Naive B cell (primary cell): ENCODE results near the gene ZNF135. TPM values are rescaled to one million over a fixed set of nuclear protein-coding genes. Genes with fewer than 3 reads are reported as not detected.
A peak's percentile ranks its signal among the peaks of the same experiment; 100 is the strongest.

Experiments
- ATAC-seq, 2 donors: fragments of 150-1000 bp; cut with Tn5 transposase; 2 replicates each; pipeline ENCODE4 v1.10.0; 2021; ENCODE audit warnings: low read depth in 2 of 2, mild to moderate bottlenecking in 2 of 2, moderate library complexity in 2 of 2
- DNase-seq: peaks from one replicate; pipeline ENCODE4 v3.0.0; 2022
- H3K27ac Mint-ChIP-seq, 6 donors: one replicate each; pipeline ENCODE4 v1.8.0; 2020 to 2022; ENCODE audit warnings: mild to moderate bottlenecking in 6 of 6, mixed read lengths in 6 of 6, moderate library complexity in 5 of 6, inconsistent platforms in 2 of 6
- H3K27me3 Mint-ChIP-seq, 3 donors: one replicate each; pipeline ENCODE4 v1.8.0; 2021 to 2022; ENCODE audit warnings: mixed read lengths in 3 of 3, mild to moderate bottlenecking in 1 of 3
- H3K36me3 Mint-ChIP-seq, 2 donors: one replicate each; pipeline ENCODE4 v1.8.0; 2020 to 2022; ENCODE audit warnings: mixed read lengths in 2 of 2, inconsistent platforms in 1 of 2, mild to moderate bottlenecking in 1 of 2
- H3K4me1 Mint-ChIP-seq, 3 donors: one replicate each; pipeline ENCODE4 v1.8.0; 2020 to 2022; ENCODE audit warnings: mixed read lengths in 3 of 3, inconsistent platforms in 1 of 3, mild to moderate bottlenecking in 1 of 3, moderate library complexity in 1 of 3
- H3K4me3 Mint-ChIP-seq, 8 donors: one replicate each; pipeline ENCODE4 v1.8.0; 2020 to 2022; ENCODE audit warnings: mild to moderate bottlenecking in 8 of 8, mixed read lengths in 8 of 8, moderate library complexity in 8 of 8, inconsistent platforms in 2 of 8
- H3K9me3 Mint-ChIP-seq, 7 donors: one replicate each; pipeline ENCODE4 v1.8.0; 2020 to 2022; ENCODE audit warnings: mixed read lengths in 7 of 7, mild to moderate bottlenecking in 5 of 7, inconsistent platforms in 2 of 7, moderate library complexity in 1 of 7
- polyA plus RNA-seq, 6 donors: library from polyadenylated mRNA; unstranded; fragments of 300-500 nt; fragmentation: Illumina TruSeq; gene quantifications; one replicate each; pipeline ENCODE4 v1.2.3, GENCODE V29; 2021; ENCODE audit warnings: low read depth in 6 of 6

ZNF135 gene
- polyA plus RNA-seq, 6 donors from 2014 or later, result 4.2 to 11.1 (median 5.6) TPM; not detected in 1

DNA sequence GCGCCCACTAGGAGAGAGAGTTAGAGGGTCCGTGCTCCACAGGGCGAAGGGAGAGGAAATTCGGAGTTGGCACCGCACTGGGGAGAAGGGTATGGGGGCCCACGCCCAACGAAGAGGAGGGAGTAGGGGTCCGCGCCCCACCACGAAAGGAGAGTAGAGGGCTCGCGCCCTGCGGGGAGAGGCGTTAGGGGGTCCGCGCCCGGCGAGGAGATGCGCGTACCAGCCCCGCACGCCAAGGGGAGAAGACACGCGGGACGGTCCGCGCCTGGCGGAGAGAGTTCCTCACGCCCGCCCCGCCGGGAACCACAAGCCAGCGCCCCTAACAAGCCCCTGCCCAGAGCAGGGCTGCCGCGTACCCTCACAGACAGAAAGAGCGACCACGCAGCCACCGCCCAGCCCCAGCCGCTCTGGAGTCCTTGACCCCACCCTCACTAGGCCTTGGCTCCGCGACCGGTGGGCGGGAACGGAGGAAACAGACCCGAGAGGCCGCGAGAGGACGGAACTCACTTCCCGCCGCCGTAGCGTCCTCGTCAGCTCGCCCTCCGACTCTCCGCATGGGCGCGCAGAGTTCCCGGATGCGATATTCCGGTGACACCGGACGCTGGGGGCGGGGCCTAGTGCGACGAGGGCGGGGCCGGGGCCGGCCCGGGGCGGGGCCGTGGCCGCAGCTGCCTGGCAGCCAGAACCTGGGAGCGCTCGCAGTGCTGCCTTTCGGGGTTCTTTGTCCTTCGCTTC lies 58.9 kb downstream of the ZNF135 start:
- DNase-seq, result no peak
- H3K27me3 Mint-ChIP-seq, result peaks cover 17 to 42% (median 33%) of the 10 kb centered on the region in 3 donors
- peaks cover 40 to 57% of the 10 kb centered on the region in 2 donors for H3K36me3 Mint-ChIP-seq
- peaks cover 21 to 92% (median 84%) of the 10 kb centered on the region in 7 donors for H3K9me3 Mint-ChIP-seq
- peak overlapping the region in 3 of 8 donors; percentile 39 to 59 (median 44) for H3K4me3 Mint-ChIP-seq
- peaks cover 4 to 10% (median 8%) of the 10 kb centered on the region in 3 donors for H3K4me1 Mint-ChIP-seq
- H3K27ac Mint-ChIP-seq, result no peak overlapping the region
- peak in 1 of 2 donors; percentile 48 for ATAC-seq

DNA sequence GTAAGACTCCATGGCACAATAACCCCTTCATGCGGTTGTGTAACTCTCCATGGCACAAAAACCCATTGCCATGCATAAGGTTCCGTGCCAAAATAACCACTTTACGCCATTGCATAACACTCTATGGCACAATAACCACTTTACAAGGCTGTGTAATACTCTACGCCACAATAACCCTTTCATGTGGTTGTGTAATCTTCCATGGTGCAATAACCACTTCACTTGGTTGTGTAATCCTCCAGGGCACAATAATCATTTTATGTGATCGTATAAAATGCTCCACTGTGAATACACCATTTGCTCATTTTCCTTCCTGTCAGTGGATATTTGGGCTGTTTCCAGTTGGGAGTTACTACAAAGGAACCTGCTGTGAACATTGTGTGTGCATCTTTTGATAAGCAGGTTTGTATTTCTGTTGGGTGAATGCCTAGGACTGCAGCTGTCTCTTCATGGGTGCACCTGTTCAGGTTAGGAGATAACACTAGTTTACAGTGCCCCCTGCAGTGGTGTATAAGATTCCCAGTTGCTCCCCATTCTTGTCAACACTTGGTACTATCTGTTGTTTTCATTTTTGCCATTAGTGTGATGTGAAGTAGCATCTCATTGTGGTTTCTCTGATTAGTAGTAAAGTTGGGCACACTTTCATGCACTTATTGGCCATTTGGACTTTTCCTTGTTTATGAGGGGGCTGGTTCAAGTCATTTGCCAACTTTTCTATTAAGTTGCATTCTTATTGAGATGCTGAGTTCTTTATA lies 60.1 kb downstream of the ZNF135 start:
- H3K27ac Mint-ChIP-seq, result peak overlapping the region in 1 of 6 donors; percentile 59
- peak overlapping the region in 2 of 8 donors; percentile 1 to 22 for H3K4me3 Mint-ChIP-seq
- no peak for ATAC-seq

More for the DNA sequence above, 60.1 kb downstream of the ZNF135 start:
- Mint-ChIP-seq H3K36me3 (peaks cover 43 to 63% of the 10 kb centered on the region in 2 donors), H3K9me3 (peaks cover 25 to 94% (median 84%) of the 10 kb centered on the region in 7 donors), H3K27me3 (peaks cover 17 to 42% (median 33%) of the 10 kb centered on the region in 3 donors), H3K4me1 (peaks cover 4 to 10% (median 8%) of the 10 kb centered on the region in 3 donors)
- no peak for DNase-seq

Other genes with a start within 250 kb of the ZNF135 start
- gene ZNF552, start 244.4 kb upstream of the ZNF135 start, polyA plus RNA-seq, result 10 to 100 TPM in 2 of 6 donors, 1 to 10 TPM in 4; 4.1 to 15.2 (median 6.3) TPM
- gene ZNF587B, start 229.0 kb upstream of the ZNF135 start, polyA plus RNA-seq, result 1 to 10 TPM in 5 of 6 donors, not detected in 1; 1.3 to 3.0 (median 1.5) TPM
- gene ZNF587, start 209.4 kb upstream of the ZNF135 start, polyA plus RNA-seq, result 10 to 100 TPM in 1 of 6 donors, 1 to 10 TPM in 5; 4.5 to 11.1 (median 6.8) TPM
- gene ZNF814, start 170.2 kb upstream of the ZNF135 start, polyA plus RNA-seq, result 10 to 100 TPM; 27.7 to 41.6 (median 34.5) TPM
- gene ZNF417, start 142.7 kb upstream of the ZNF135 start, polyA plus RNA-seq, result 1 to 10 TPM in 5 of 6 donors, under 1 TPM in 1; 0.80 to 6.4 (median 2.1) TPM
- gene ZNF418, start 123.9 kb upstream of the ZNF135 start, polyA plus RNA-seq, result 10 to 100 TPM in 4 of 6 donors, 1 to 10 TPM in 2; 7.9 to 23.3 (median 12.2) TPM
- gene ZNF256, start 111.6 kb upstream of the ZNF135 start, polyA plus RNA-seq, result 10 to 100 TPM in 5 of 6 donors, 1 to 10 TPM in 1; 9.1 to 20.6 (median 13.9) TPM
- under 1 TPM in 4 of 6 donors, not detected in 2; 0.41 to 0.89 (median 0.57) TPM for gene C19orf18, start 84.7 kb upstream of the ZNF135 start, polyA plus RNA-seq
- 10 to 100 TPM in 3 of 6 donors, 1 to 10 TPM in 3; 6.1 to 16.0 (median 9.3) TPM for gene ZNF606, start 56.5 kb upstream of the ZNF135 start, polyA plus RNA-seq
- gene ZSCAN1, start 25.3 kb upstream of the ZNF135 start, polyA plus RNA-seq, result not detected
- 10 to 100 TPM; 22.2 to 39.2 (median 36.7) TPM for gene ZSCAN18, start 38.9 kb downstream of the ZNF135 start, polyA plus RNA-seq
- 10 to 100 TPM in 1 of 6 donors, 1 to 10 TPM in 5; 2.5 to 11.2 (median 5.6) TPM for gene ZNF329, start 91.5 kb downstream of the ZNF135 start, polyA plus RNA-seq
- 10 to 100 TPM; 45.1 to 65.9 (median 55.5) TPM for gene ZNF274, start 123.8 kb downstream of the ZNF135 start, polyA plus RNA-seq
- gene ZNF544, start 169.6 kb downstream of the ZNF135 start, polyA plus RNA-seq, result 10 to 100 TPM; 16.4 to 41.1 (median 23.1) TPM
- 1 to 10 TPM in 1 of 6 donors, under 1 TPM in 4, not detected in 1; 0.21 to 1.0 (median 0.70) TPM for gene ZNF8, start 219.7 kb downstream of the ZNF135 start, polyA plus RNA-seq
- 10 to 100 TPM; 47.2 to 88.7 (median 74.6) TPM for gene ERVK3-1, start 246.1 kb downstream of the ZNF135 start, polyA plus RNA-seq